Coronary artery (tissue), 2 donors: Measurements from ENCODE around the gene ZNF80.
"Not testable (repeated sequence)": the region's sequence is repeated elsewhere in the genome, so short reads cannot be mapped to it uniquely, and the experiment has no call there.

Experiments used
- DNase-seq: peaks from one replicate; pipeline ENCODE4 v3.0.0-alpha.2; 2017; ENCODE audit warnings: low spot score
- H3K27ac ChIP-seq, 2 donors: fragments of 200-600 bp; sonication (generic); one replicate each; pipeline ENCODE4 v1.5.1; 2016 to 2019
- H3K4me3 ChIP-seq: fragments of 200-600 bp; sonication (generic); 2 replicates; pipeline ENCODE4 v1.5.1; 2016; ENCODE audit warnings: mild to moderate bottlenecking, moderate library complexity
- CTCF ChIP-seq: fragments of 200-600 bp; sonication (generic); IDR thresholded peaks from one replicate; pipeline ENCODE4 v1.5.1; 2019; ENCODE audit warnings: antibody characterized with exemption

Gene ZNF80

GRCh38 chr3:114237478-114237877 lies at the start of gene ZNF80:
Gene ZNF80, minus strand, starts transcription at chr3:114237578. Its CDS starts 504 bp downstream, at chr3:114237074.
- not testable (repeated sequence) for DNase-seq

GRCh38 chr3:114286266-114286665 lies 48.9 kb upstream of the ZNF80 start:
- Histone ChIP-seq H3K4me3 (no peak overlapping the region), H3K27ac (no peak overlapping the region)
- TF ChIP-seq CTCF: no peak
- no peak for DNase-seq

More at GRCh38 chr3:114237478-114237877, at the start of gene ZNF80:
- H3K4me3 ChIP-seq, H3K27ac ChIP-seq: not testable (repeated sequence)

GRCh38 chr3:114285648-114286230 lies 48.4 kb upstream of the ZNF80 start:
- TF ChIP-seq CTCF: no peak
- H3K27ac ChIP-seq: no peak overlapping the region
- no peak overlapping the region for H3K4me3 ChIP-seq
- no peak for DNase-seq

- no peak overlapping the region for H3K4me3 ChIP-seq
- no peak for TF ChIP-seq CTCF
- no peak overlapping the region for H3K27ac ChIP-seq
- no peak for DNase-seq
These were observed 47.3 kb upstream of the ZNF80 start for GRCh38 chr3:114284644-114285043.

- H3K4me3 ChIP-seq, DNase-seq, H3K27ac ChIP-seq: not testable (repeated sequence)
These were observed 39.5 kb upstream of the ZNF80 start for GRCh38 chr3:114276856-114277255.

- DNase-seq: no peak
- no peak overlapping the region for H3K27ac ChIP-seq
- H3K4me3 ChIP-seq: no peak overlapping the region
- TF ChIP-seq CTCF: no peak
These were observed 37.6 kb upstream of the ZNF80 start for GRCh38 chr3:114274929-114275328.

GRCh38 chr3:114272271-114272670 lies 34.9 kb upstream of the ZNF80 start:
- no peak for DNase-seq
- H3K27ac ChIP-seq: no peak overlapping the region
- no peak overlapping the region for H3K4me3 ChIP-seq
- TF ChIP-seq CTCF: no peak

GRCh38 chr3:114270019-114270418 lies 32.6 kb upstream of the ZNF80 start:
- Histone ChIP-seq H3K4me3 (no peak overlapping the region), H3K27ac (no peak overlapping the region)
- DNase-seq: no peak
- TF ChIP-seq CTCF: no peak
